ENCODE data around the gene WDHD1.
"Not testable (repeated sequence)": the region's sequence is repeated elsewhere in the genome, so short reads cannot be mapped to it uniquely, and the experiment has no call there.

- not testable (repeated sequence) for TF ChIP-seq CTCF (conservative IDR thresholded peaks at IDR 0.05; ENCODE audit: low read length); EZH2phosphoT487 (IDR thresholded peaks at IDR 0.05; ENCODE audit: borderline replicate concordance, low read depth, low read length)
These were observed 117.9 kb downstream of the WDHD1 start for GRCh38 chr14:54908973-54909372.
